Loucy (cell line): ENCODE data around the gene HMGXB3.

Source experiments
- CTCF ChIP-seq: fragments of 200-600 bp; sonication (generic); conservative IDR thresholded peaks from 2 replicates; pipeline ENCODE4 v1.5.1; 2014; ENCODE audit warnings: mild to moderate bottlenecking, antibody characterized with exemption, low read length
- EZH2phosphoT487 ChIP-seq: fragments of 200-600 bp; IDR thresholded peaks from 2 replicates; pipeline ENCODE4 v1.6.1; 2018; ENCODE audit warnings: antibody characterized with exemption, mild to moderate bottlenecking, moderate library complexity, borderline replicate concordance

DNA sequence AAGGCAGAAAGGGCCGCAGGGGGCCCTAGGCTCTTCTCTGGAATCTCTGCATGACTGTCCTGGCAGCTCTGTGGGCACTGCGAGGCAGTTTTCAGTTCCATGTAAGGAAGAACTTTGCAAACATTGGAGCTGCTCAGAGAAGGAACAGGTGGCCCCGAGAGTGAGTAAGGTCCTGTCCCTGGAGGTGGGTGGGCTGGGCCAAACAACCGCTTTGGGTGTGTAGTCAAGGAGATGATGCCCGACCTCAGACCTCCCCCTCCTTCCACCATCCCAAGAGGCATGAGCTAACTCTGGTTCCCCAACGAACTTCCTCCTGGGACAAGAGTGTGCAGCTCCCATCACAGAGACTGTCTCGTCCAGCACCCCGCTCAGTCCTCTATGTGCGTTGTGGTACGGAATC is 65.3 kb downstream of the HMGXB3 start:
- TF ChIP-seq CTCF: no peak
- TF ChIP-seq EZH2phosphoT487: no peak
